PC-3 (cell line): ENCODE measurements around the gene STX16.

ENCODE experiments used
- CTCF ChIP-seq: fragments of 300-600 bp; sonication (generic); conservative IDR thresholded peaks from 2 replicates; pipeline ENCODE4 v1.5.1; 2017; ENCODE audit warnings: antibody characterized with exemption, low read depth, mild to moderate bottlenecking, low read length
- EZH2 ChIP-seq: fragments of 300-600 bp; sonication (generic); IDR thresholded peaks from one replicate; pipeline ENCODE4 v1.6.1; 2017; ENCODE audit warnings: antibody characterized with exemption, mild to moderate bottlenecking, low read length; ENCODE audit not compliant: unreplicated experiment
- EZH2phosphoT487 ChIP-seq: fragments of 300-600 bp; sonication (generic); IDR thresholded peaks from 2 replicates; pipeline ENCODE4 v1.6.1; 2018; ENCODE audit warnings: mild to moderate bottlenecking, antibody characterized with exemption, low read length, borderline replicate concordance

DNA sequence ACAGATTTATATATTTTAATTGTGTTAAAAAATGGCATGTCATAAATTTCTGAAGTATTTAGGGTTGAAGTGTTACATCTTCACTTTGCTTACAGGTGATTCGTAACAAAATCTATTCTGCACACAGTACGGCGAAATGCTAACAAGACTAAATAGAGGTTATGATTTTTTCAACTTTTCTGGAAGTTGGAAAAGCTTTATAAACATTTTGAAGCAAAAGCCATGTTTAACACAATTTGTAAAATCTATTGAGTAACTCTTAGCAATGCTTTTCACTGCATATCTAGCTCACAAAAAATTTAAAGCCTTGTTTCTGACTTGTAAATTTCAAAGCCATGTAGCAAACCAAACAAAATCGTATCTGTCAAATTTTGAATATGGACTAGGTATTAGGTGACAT lies 3.3 kb downstream of the STX16 start:
- TF ChIP-seq CTCF: no peak
- no peak for TF ChIP-seq EZH2phosphoT487
- TF ChIP-seq EZH2: no peak
